Stimulated activated CD8-positive, alpha-beta memory T cell treated with anti-CD3 and anti-CD28 coated beads, Interleukin-2, amount 100 ng/mL, for 48 hours (primary cell): Measurements from ENCODE around the gene MVK.

Experiments used
- DNase-seq, 2 donors: peaks; one replicate each; pipeline ENCODE4 v3.0.0-alpha.2; 2020; ENCODE audit warnings: low read depth in 2 of 2

Gene MVK

GRCh38 chr12:109545826-109546225 is 27.8 kb upstream of the MVK start:
- DNase-seq = no peak

- DNase-seq = no peak
These were observed 26.3 kb upstream of the MVK start for GRCh38 chr12:109547286-109547685.

GRCh38 chr12:109548258-109548657 is 25.3 kb upstream of the MVK start:
- DNase-seq = no peak

- no peak for DNase-seq
These were observed 23.9 kb upstream of the MVK start for GRCh38 chr12:109549613-109550270.

GRCh38 chr12:109550281-109550680 is 23.3 kb upstream of the MVK start:
- no peak for DNase-seq

GRCh38 chr12:109551108-109551507 is 22.5 kb upstream of the MVK start:
- DNase-seq = no peak

GRCh38 chr12:109552971-109553370 is 20.6 kb upstream of the MVK start:
- no peak for DNase-seq

GRCh38 chr12:109553483-109553882 is 20.1 kb upstream of the MVK start:
- DNase-seq = no peak

GRCh38 chr12:109553906-109554500 is 19.6 kb upstream of the MVK start:
- no peak for DNase-seq

- no peak for DNase-seq
These were observed 18.8 kb upstream of the MVK start for GRCh38 chr12:109554761-109555160.

GRCh38 chr12:109555431-109556315 is 17.9 kb upstream of the MVK start:
- DNase-seq = no peak

GRCh38 chr12:109557200-109557599 is 16.4 kb upstream of the MVK start:
- DNase-seq = no peak

- DNase-seq = no peak
These were observed 15.8 kb upstream of the MVK start for GRCh38 chr12:109557805-109558204.

- no peak for DNase-seq
These were observed 15.0 kb upstream of the MVK start for GRCh38 chr12:109558374-109559199.

GRCh38 chr12:109559200-109559505 is 14.4 kb upstream of the MVK start:
- DNase-seq = no peak

GRCh38 chr12:109559601-109560000 is 14.0 kb upstream of the MVK start:
- no peak for DNase-seq

- DNase-seq = no peak
These were observed 12.5 kb upstream of the MVK start for GRCh38 chr12:109560867-109561710.

- DNase-seq = no peak
These were observed 11.9 kb upstream of the MVK start for GRCh38 chr12:109561711-109562030.

- no peak for DNase-seq
These were observed 10.7 kb upstream of the MVK start for GRCh38 chr12:109562871-109563270.

GRCh38 chr12:109563291-109564284 is 10.0 kb upstream of the MVK start:
- DNase-seq = no peak
